HepG2 (cell line): ENCODE data around the gene GRB7. TPM values are rescaled to one million over a fixed set of nuclear protein-coding genes. Genes with fewer than 3 reads are reported as not detected.
A peak's percentile ranks its signal among the peaks of the same experiment; 100 is the strongest.

Experiments
- AGO1 ChIP-seq: fragments of 200-400 bp; formaldehyde crosslinking; IDR thresholded peaks from 2 replicates; pipeline ENCODE4 v1.6.1; 2017; ENCODE audit warnings: mild to moderate bottlenecking, low read depth, low read length, moderate library complexity; ENCODE audit not compliant: poor library complexity, severe bottlenecking
- MLLT10 ChIP-seq: sonication (generic); formaldehyde crosslinking; IDR thresholded peaks from 2 replicates; pipeline ENCODE4 v1.4.0; 2020; ENCODE audit warnings: missing genetic modification reagents
- TRIM24 ChIP-seq: sonication (generic); formaldehyde crosslinking; IDR thresholded peaks from 2 replicates; pipeline ENCODE4 v1.8.0; 2022; ENCODE audit warnings: mild to moderate bottlenecking, missing genetic modification reagents
- YEATS2 ChIP-seq: sonication (generic); formaldehyde crosslinking; IDR thresholded peaks from 2 replicates; pipeline ENCODE4 v1.4.0; 2020; ENCODE audit warnings: missing genetic modification reagents, borderline replicate concordance
- ZBTB1 ChIP-seq: sonication (generic); formaldehyde crosslinking; IDR thresholded peaks from 2 replicates; pipeline ENCODE4 v1.4.0; 2020; ENCODE audit warnings: missing genetic modification reagents, borderline replicate concordance
- ZNF766 ChIP-seq: sonication (generic); formaldehyde crosslinking; IDR thresholded peaks from 2 replicates; pipeline ENCODE4 v1.5.0; 2020; ENCODE audit warnings: missing genetic modification reagents, borderline replicate concordance
- polyA plus RNA-seq, 8 experiments: library from polyadenylated mRNA; depleted of rRNA in 3 of 8; stranded (reverse) in 7 of 8; unstranded in 1 of 8; fragments of >200 nt; fragmentation: Illumina TruSeq in 4 of 8; extraction: Trizol in 4 of 8; gene quantifications; 2 replicates each; pipeline versions ENCODE4 v1.2.1 to v1.2.3, GENCODE V29; 2011 to 2016; ENCODE audit warnings: low read depth in 4 of 8, missing spikeins in 1 of 8, mixed read lengths in 1 of 8; ENCODE audit not compliant: insufficient read depth in 1 of 8
- total RNA-seq, 5 experiments: library from RNA; depleted of rRNA; stranded (reverse); fragments of >200 nt; fragmentation: Illumina TruSeq; extraction: Trizol; gene quantifications; 2 replicates each; pipeline ENCODE4 v1.2.3, GENCODE V29; 2016; ENCODE audit warnings: low read depth in 1 of 5
- TF ChIP-seq, protein P1 (sequence below): sonication (generic); formaldehyde crosslinking; IDR thresholded peaks from 2 replicates; pipeline ENCODE4 v1.9.0; 2021; ENCODE audit warnings: missing genetic modification reagents, borderline replicate concordance
- TF ChIP-seq, protein P2 (sequence below): sonication (generic); formaldehyde crosslinking; IDR thresholded peaks from 2 replicates; pipeline ENCODE4 v1.5.1; 2020; ENCODE audit warnings: mild to moderate bottlenecking, missing genetic modification reagents, moderate library complexity
- TF ChIP-seq, protein P3 (sequence below): sonication (generic); formaldehyde crosslinking; IDR thresholded peaks from 2 replicates; pipeline ENCODE4 v1.5.0; 2020; ENCODE audit warnings: mild to moderate bottlenecking, missing genetic modification reagents, borderline replicate concordance
- TF ChIP-seq, protein P4 (sequence below): sonication (generic); formaldehyde crosslinking; IDR thresholded peaks from one replicate; pipeline ENCODE4 v1.5.1; 2020; ENCODE audit warnings: mild to moderate bottlenecking, missing genetic modification reagents; ENCODE audit errors: not compliant biosample characterization

Gene GRB7
- total and polyA plus RNA-seq, 2 of the 13 experiments (the other 11 are each of a cell fraction or from before 2014, with no cell fraction given), result 60.2 to 77.7 TPM

DNA sequence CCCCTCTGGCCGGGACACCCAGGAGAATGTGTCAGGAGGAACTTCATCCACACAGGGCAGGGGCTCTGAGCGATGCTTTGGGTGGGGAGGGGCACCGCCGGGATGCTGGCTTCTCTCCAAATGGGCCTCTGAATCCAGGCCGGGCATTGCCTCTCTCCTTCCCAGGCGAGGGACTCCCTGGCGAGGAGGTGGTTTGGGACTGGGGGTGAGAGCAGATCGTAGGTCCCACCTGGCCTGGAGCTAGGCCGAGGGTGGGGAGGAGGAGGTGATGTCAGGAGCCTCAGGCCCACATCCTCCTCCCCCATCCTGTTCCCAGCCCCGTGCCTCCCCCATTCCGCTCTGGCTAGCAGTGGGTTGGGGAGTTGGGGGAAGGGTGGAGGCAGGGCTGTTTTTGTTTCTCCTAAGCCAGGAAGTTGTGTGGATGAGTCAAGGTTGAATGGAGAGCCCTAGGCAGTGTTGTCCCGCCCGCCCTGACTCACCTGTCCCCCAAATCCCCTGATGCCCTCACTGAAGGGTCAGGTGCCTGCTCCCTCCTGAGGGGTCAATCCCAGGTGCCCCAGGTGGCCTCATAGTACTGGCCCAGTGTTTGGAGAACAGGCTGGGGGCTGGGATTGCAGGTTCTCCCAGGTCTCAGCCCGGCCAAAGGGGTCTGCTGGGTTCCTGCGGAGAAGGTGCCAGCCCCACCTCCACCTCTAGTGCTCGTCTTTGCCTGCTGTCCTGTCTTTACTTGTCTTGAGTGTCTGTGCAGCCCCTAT is 2.8 kb downstream of the GRB7 start (continued):
- TF ChIP-seq MLLT10 (no peak), AGO1 (peak; percentile 33), TRIM24 (CRISPR knock-in tag) (no peak), YEATS2 (no peak), ZNF766 (CRISPR knock-in tag) (no peak; the same call in 1 of the 2 replicates), ZBTB1 (CRISPR knock-in tag) (no peak)
- TF ChIP-seq, protein P1, sequence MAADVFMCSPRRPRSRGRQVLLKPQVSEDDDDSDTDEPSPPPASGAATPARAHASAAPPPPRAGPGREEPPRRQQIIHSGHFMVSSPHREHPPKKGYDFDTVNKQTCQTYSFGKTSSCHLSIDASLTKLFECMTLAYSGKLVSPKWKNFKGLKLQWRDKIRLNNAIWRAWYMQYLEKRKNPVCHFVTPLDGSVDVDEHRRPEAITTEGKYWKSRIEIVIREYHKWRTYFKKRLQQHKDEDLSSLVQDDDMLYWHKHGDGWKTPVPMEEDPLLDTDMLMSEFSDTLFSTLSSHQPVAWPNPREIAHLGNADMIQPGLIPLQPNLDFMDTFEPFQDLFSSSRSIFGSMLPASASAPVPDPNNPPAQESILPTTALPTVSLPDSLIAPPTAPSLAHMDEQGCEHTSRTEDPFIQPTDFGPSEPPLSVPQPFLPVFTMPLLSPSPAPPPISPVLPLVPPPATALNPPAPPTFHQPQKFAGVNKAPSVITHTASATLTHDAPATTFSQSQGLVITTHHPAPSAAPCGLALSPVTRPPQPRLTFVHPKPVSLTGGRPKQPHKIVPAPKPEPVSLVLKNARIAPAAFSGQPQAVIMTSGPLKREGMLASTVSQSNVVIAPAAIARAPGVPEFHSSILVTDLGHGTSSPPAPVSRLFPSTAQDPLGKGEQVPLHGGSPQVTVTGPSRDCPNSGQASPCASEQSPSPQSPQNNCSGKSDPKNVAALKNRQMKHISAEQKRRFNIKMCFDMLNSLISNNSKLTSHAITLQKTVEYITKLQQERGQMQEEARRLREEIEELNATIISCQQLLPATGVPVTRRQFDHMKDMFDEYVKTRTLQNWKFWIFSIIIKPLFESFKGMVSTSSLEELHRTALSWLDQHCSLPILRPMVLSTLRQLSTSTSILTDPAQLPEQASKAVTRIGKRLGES (CRISPR knock-in tag), result no peak
- TF ChIP-seq, protein P2, sequence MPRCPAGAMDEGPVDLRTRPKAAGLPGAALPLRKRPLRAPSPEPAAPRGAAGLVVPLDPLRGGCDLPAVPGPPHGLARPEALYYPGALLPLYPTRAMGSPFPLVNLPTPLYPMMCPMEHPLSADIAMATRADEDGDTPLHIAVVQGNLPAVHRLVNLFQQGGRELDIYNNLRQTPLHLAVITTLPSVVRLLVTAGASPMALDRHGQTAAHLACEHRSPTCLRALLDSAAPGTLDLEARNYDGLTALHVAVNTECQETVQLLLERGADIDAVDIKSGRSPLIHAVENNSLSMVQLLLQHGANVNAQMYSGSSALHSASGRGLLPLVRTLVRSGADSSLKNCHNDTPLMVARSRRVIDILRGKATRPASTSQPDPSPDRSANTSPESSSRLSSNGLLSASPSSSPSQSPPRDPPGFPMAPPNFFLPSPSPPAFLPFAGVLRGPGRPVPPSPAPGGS, result 0 out of 2 replicates have a peak, but pooled peaks have one; percentile 31
- TF ChIP-seq, protein P3, sequence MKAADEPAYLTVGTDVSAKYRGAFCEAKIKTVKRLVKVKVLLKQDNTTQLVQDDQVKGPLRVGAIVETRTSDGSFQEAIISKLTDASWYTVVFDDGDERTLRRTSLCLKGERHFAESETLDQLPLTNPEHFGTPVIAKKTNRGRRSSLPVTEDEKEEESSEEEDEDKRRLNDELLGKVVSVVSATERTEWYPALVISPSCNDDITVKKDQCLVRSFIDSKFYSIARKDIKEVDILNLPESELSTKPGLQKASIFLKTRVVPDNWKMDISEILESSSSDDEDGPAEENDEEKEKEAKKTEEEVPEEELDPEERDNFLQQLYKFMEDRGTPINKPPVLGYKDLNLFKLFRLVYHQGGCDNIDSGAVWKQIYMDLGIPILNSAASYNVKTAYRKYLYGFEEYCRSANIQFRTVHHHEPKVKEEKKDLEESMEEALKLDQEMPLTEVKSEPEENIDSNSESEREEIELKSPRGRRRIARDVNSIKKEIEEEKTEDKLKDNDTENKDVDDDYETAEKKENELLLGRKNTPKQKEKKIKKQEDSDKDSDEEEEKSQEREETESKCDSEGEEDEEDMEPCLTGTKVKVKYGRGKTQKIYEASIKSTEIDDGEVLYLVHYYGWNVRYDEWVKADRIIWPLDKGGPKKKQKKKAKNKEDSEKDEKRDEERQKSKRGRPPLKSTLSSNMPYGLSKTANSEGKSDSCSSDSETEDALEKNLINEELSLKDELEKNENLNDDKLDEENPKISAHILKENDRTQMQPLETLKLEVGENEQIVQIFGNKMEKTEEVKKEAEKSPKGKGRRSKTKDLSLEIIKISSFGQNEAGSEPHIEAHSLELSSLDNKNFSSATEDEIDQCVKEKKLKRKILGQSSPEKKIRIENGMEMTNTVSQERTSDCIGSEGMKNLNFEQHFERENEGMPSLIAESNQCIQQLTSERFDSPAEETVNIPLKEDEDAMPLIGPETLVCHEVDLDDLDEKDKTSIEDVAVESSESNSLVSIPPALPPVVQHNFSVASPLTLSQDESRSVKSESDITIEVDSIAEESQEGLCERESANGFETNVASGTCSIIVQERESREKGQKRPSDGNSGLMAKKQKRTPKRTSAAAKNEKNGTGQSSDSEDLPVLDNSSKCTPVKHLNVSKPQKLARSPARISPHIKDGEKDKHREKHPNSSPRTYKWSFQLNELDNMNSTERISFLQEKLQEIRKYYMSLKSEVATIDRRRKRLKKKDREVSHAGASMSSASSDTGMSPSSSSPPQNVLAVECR (CRISPR knock-in tag), result peak; percentile 51; the same call in 1 of the 2 replicates
- TF ChIP-seq, protein P4, sequence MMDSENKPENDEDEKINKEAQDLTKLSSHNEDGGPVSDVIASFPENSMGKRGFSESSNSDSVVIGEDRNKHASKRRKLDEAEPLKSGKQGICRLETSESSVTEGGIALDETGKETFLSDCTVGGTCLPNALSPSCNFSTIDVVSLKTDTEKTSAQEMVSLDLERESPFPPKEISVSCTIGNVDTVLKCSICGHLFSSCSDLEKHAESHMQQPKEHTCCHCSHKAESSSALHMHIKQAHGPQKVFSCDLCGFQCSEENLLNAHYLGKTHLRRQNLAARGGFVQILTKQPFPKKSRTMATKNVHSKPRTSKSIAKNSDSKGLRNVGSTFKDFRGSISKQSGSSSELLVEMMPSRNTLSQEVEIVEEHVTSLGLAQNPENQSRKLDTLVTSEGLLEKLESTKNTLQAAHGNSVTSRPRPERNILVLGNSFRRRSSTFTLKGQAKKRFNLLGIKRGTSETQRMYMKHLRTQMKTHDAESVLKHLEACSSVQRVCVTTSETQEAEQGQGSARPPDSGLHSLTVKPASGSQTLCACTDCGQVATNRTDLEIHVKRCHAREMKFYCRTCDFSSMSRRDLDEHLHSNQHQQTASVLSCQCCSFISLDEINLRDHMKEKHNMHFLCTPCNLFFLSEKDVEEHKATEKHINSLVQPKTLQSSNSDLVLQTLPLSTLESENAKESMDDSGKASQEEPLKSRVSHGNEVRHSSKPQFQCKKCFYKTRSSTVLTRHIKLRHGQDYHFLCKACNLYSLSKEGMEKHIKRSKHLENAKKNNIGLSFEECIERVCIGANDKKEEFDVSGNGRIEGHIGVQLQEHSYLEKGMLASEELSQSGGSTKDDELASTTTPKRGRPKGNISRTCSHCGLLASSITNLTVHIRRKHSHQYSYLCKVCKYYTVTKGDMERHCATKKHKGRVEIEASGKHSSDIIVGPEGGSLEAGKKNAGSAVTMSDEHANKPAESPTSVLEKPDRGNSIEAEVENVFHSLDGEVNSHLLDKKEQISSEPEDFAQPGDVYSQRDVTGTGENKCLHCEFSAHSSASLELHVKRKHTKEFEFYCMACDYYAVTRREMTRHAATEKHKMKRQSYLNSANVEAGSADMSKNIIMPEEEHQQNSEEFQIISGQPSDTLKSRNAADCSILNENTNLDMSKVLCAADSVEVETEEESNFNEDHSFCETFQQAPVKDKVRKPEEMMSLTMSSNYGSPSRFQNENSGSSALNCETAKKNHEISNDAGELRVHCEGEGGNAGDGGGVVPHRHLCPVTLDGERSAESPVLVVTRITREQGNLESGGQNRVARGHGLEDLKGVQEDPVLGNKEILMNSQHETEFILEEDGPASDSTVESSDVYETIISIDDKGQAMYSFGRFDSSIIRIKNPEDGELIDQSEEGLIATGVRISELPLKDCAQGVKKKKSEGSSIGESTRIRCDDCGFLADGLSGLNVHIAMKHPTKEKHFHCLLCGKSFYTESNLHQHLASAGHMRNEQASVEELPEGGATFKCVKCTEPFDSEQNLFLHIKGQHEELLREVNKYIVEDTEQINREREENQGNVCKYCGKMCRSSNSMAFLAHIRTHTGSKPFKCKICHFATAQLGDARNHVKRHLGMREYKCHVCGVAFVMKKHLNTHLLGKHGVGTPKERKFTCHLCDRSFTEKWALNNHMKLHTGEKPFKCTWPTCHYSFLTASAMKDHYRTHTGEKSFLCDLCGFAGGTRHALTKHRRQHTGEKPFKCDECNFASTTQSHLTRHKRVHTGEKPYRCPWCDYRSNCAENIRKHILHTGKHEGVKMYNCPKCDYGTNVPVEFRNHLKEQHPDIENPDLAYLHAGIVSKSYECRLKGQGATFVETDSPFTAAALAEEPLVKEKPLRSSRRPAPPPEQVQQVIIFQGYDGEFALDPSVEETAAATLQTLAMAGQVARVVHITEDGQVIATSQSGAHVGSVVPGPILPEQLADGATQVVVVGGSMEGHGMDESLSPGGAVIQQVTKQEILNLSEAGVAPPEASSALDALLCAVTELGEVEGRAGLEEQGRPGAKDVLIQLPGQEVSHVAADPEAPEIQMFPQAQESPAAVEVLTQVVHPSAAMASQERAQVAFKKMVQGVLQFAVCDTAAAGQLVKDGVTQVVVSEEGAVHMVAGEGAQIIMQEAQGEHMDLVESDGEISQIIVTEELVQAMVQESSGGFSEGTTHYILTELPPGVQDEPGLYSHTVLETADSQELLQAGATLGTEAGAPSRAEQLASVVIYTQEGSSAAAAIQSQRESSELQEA (CRISPR knock-in tag), result peak; percentile 63
